Hepatocyte (in vitro differentiated cells): ENCODE data around the gene COMMD3. TPM values are rescaled to one million over a fixed set of nuclear protein-coding genes. Genes with fewer than 3 reads are reported as not detected.
"Not testable (repeated sequence)": the region's sequence is repeated elsewhere in the genome, so short reads cannot be mapped to it uniquely, and the experiment has no call there.

Experiments used
- DNase-seq: peaks from one replicate; pipeline ENCODE4 v3.0.0-alpha.2; 2016; ENCODE audit warnings: low spot score
- H2AFZ ChIP-seq: fragments of 200-600 bp; sonication (generic); 2 replicates; pipeline ENCODE4 v1.6.0; 2016; ENCODE audit warnings: antibody characterized with exemption, mild to moderate bottlenecking
- H3K27ac ChIP-seq: fragments of 200-600 bp; sonication (generic); 2 replicates; pipeline ENCODE4 v1.5.1; 2016; ENCODE audit warnings: mild to moderate bottlenecking
- H3K27me3 ChIP-seq: fragments of 200-600 bp; sonication (generic); 2 replicates; pipeline ENCODE4 v1.6.1; 2016
- H3K36me3 ChIP-seq: fragments of 200-600 bp; sonication (generic); replicated peaks from 2 replicates; pipeline ENCODE4 v1.5.1; 2016; ENCODE audit warnings: low read depth; ENCODE audit not compliant: insufficient read depth
- H3K4me1 ChIP-seq: fragments of 200-600 bp; sonication (generic); 2 replicates; pipeline ENCODE4 v1.5.1; 2016; ENCODE audit warnings: mild to moderate bottlenecking, moderate library complexity; ENCODE audit not compliant: insufficient read depth
- H3K4me2 ChIP-seq: fragments of 200-600 bp; sonication (generic); 2 replicates; pipeline ENCODE4 v1.6.0; 2016
- H3K4me3 ChIP-seq: fragments of 200-600 bp; sonication (generic); 2 replicates; pipeline ENCODE4 v1.5.1; 2016; ENCODE audit warnings: mild to moderate bottlenecking
- H3K79me2 ChIP-seq: fragments of 200-600 bp; sonication (generic); 2 replicates; pipeline ENCODE4 v1.6.0; 2017; ENCODE audit warnings: mild to moderate bottlenecking
- H3K9me2 ChIP-seq: fragments of 200-600 bp; sonication (generic); replicated peaks from 2 replicates; pipeline ENCODE4 v1.6.0; 2017; ENCODE audit warnings: mild to moderate bottlenecking; ENCODE audit not compliant: insufficient read depth
- H3K9me3 ChIP-seq: fragments of 200-600 bp; sonication (generic); 2 replicates; pipeline ENCODE4 v1.5.1; 2016; ENCODE audit warnings: low read depth, mild to moderate bottlenecking
- H4K20me1 ChIP-seq: fragments of 200-600 bp; sonication (generic); 2 replicates; pipeline ENCODE4 v1.6.0; 2016; ENCODE audit warnings: mild to moderate bottlenecking; ENCODE audit not compliant: insufficient read depth, poor library complexity, severe bottlenecking
- EZH2 ChIP-seq: fragments of 200-600 bp; sonication (generic); IDR thresholded peaks from 2 replicates; pipeline ENCODE4 v1.6.1; 2016; ENCODE audit warnings: antibody characterized with exemption, mild to moderate bottlenecking, borderline replicate concordance
- EZH2phosphoT487 ChIP-seq: fragments of 200-600 bp; sonication (generic); IDR thresholded peaks from one replicate; pipeline ENCODE4 v1.6.1; 2018; ENCODE audit warnings: antibody characterized with exemption, mild to moderate bottlenecking, low read depth, moderate library complexity; ENCODE audit not compliant: unreplicated experiment, severe bottlenecking
- WGBS: methylation state at CpG from one replicate; pipeline ENCODE4 v1.1.6; 2016; ENCODE audit warnings: low lambda C conversion rate; ENCODE audit errors: missing lambda C conversion rate; 5-methylcytosine and 5-hydroxymethylcytosine counted together
- polyA plus RNA-seq: library from polyadenylated mRNA; unstranded; fragments of >200 nt; fragmentation: Nextera tagmentation; extraction: Ambion mirVana; gene quantifications from 2 replicates; pipeline ENCODE4 v1.2.1, GENCODE V29; 2016
- total RNA-seq: library from RNA; depleted of rRNA; stranded (reverse); fragments of >200 nt; gene quantifications from 2 replicates; pipeline ENCODE4 v1.2.3, GENCODE V29; 2014
- TF ChIP-seq, protein P1 (sequence below): fragments of 200-600 bp; sonication (generic); IDR thresholded peaks from 2 replicates; pipeline ENCODE4 v1.5.1; 2016; ENCODE audit warnings: antibody characterized with exemption, mild to moderate bottlenecking; ENCODE audit not compliant: poor library complexity

Gene COMMD3
- total and polyA plus RNA-seq, 2 experiments from 2014 or later, result 55.1 to 92.3 TPM

DNA sequence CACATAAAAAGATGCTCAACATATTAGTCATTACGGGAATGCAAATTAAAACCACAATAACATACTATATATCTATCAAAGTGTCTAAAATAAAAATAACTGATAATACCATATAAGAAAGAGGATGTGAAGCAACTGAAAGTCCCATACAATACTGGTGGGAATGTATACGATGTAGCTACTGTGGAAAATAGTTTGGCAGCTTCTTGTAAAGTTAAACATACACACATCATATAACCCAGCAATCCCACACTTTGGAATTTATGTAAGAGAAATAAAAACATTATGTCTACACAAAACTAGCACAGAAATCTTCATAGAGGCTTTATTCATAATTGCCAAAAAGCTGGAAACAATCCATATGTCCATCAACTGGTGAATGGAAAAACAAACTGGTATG is 10.5 kb upstream of the COMMD3 start:
- WGBS, result 84% methylated on average over 2 of the region's 2 CpGs
- Histone ChIP-seq H3K27ac (no peak overlapping the region), H3K4me2 (no peak overlapping the region), H3K4me1 (no peaks in the 10 kb centered on the region), H3K79me2 (no peaks in the 10 kb centered on the region), H4K20me1 (no peaks in the 10 kb centered on the region), H3K9me2 (no peaks in the 10 kb centered on the region), H2AFZ (no peak overlapping the region), H3K4me3 (no peak overlapping the region), H3K9me3 (no peaks in the 10 kb centered on the region), H3K36me3 (no peaks in the 10 kb centered on the region), H3K27me3 (peaks cover 2% of the 10 kb centered on the region)
- TF ChIP-seq EZH2phosphoT487 (no peak), EZH2 (no peak)
- TF ChIP-seq, protein P1, sequence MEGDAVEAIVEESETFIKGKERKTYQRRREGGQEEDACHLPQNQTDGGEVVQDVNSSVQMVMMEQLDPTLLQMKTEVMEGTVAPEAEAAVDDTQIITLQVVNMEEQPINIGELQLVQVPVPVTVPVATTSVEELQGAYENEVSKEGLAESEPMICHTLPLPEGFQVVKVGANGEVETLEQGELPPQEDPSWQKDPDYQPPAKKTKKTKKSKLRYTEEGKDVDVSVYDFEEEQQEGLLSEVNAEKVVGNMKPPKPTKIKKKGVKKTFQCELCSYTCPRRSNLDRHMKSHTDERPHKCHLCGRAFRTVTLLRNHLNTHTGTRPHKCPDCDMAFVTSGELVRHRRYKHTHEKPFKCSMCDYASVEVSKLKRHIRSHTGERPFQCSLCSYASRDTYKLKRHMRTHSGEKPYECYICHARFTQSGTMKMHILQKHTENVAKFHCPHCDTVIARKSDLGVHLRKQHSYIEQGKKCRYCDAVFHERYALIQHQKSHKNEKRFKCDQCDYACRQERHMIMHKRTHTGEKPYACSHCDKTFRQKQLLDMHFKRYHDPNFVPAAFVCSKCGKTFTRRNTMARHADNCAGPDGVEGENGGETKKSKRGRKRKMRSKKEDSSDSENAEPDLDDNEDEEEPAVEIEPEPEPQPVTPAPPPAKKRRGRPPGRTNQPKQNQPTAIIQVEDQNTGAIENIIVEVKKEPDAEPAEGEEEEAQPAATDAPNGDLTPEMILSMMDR, result no peak
- DNase-seq, result no peak

DNA sequence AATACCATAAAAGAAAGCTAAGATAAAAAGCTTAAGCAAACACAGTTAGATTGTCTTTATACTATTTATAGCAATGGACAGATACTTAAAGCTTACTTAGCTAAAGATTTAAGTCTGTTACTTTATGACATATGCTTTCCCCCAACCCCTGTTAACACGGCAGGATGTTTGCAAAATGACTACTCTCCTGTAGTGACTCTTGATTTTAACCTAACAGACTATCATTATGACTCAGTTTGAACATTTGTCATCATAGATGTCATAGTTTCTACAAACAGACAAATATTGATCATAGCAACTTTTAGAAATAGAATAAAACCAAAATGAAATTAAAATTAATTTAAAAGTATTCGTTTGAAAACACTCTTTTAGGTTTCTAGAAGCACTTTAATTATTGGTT is 7.8 kb upstream of the COMMD3 start:
- WGBS, result 65% methylated on average over 2 of the region's 2 CpGs
- Histone ChIP-seq H3K4me3 (no peak overlapping the region), H3K27ac (no peak overlapping the region), H3K9me2 (no peaks in the 10 kb centered on the region), H3K27me3 (peaks cover 6% of the 10 kb centered on the region), H3K4me2 (no peak overlapping the region), H4K20me1 (no peaks in the 10 kb centered on the region), H3K36me3 (no peaks in the 10 kb centered on the region), H3K4me1 (no peaks in the 10 kb centered on the region), H3K9me3 (no peaks in the 10 kb centered on the region), H2AFZ (no peak overlapping the region), H3K79me2 (no peaks in the 10 kb centered on the region)
- no peak for DNase-seq
- TF ChIP-seq, protein P1, result no peak
- TF ChIP-seq EZH2, result no peak
- no peak for TF ChIP-seq EZH2phosphoT487

DNA sequence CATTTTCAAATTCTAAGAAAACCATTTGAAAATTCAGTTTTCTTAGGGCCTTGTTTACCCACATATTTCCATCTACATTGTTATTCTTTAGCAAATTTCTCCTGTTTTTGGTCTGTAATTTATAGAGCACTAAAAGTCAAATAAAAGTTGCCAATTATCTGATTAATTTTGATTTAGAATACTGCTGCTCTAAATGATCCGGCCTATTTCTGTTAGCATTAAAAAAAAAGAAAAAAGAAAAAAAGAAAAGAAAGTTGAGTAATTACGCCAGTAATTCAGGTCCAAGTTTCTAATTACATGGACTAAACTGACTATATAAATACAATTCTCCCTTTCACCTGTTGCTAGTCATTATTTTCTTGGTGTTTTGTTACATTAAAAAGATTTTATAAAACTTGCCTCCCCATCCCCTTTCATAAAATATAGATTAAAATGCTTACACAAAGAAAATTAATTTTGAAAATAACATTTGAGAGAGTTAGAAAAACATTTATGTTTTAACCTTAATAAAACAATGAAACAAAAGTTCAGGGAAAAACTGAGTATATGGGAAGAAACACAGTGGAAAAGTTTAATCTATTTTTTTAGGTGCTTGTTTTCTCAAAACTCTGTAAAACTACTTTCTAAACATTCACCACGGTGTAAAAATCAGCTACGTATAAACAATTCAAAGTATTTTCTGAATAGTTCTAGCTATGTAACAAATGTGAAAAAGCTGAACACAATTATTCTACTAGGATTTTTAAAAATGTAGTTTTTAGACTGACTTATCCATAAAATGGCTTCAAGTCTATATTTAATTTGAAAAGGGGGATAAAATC is 6.8 kb upstream of the COMMD3 start:
- no peak overlapping the region for H3K4me2 ChIP-seq
- H3K36me3 ChIP-seq, result no peaks in the 10 kb centered on the region
- no peaks in the 10 kb centered on the region for H4K20me1 ChIP-seq
- peaks cover 6% of the 10 kb centered on the region for H3K27me3 ChIP-seq
- WGBS, result 87% methylated on average over 4 of the region's 4 CpGs
- no peak overlapping the region for H3K27ac ChIP-seq
- DNase-seq, result no peak
- H3K9me2 ChIP-seq, result no peaks in the 10 kb centered on the region
- TF ChIP-seq, protein P1, result no peak
- TF ChIP-seq EZH2, result no peak
- H3K4me1 ChIP-seq, result no peaks in the 10 kb centered on the region
- no peaks in the 10 kb centered on the region for H3K79me2 ChIP-seq
- no peaks in the 10 kb centered on the region for H3K9me3 ChIP-seq
- H3K4me3 ChIP-seq, result no peak overlapping the region
- no peak overlapping the region for H2AFZ ChIP-seq

DNA sequence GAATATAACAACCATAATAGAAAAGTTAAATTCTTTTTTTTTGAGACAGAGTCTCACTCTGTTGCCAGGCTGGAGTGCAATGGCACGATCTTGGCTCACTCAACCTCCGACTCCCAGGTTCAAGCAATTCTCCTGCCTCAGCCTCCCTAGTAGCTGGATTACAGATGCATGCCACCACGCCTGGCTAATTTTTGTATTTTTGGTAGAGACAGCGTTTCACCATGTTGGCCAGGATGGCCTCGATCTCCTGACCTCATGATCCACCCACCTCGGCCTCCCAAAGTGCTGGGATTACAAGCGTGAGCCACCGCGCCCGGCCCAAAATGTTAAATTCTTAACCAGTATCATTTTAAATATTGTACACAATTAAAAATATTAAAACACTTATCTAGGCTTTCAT is 6.2 kb upstream of the COMMD3 start:
- H3K27ac ChIP-seq, H4K20me1 ChIP-seq, DNase-seq, H3K27me3 ChIP-seq, H3K9me3 ChIP-seq, H3K4me1 ChIP-seq, H3K4me2 ChIP-seq, H2AFZ ChIP-seq, H3K36me3 ChIP-seq, H3K9me2 ChIP-seq, H3K79me2 ChIP-seq, H3K4me3 ChIP-seq: not testable (repeated sequence)
- 97% methylated on average over 10 of the region's 10 CpGs for WGBS
